Activated CD8-positive, alpha-beta memory T cell treated with anti-CD3 and anti-CD28 coated beads, Interleukin-2, amount 10 ng/mL, durations not matched to agents 7 days and 5 days (primary cell): Measurements from ENCODE around the gene ADH5. TPM values are rescaled to one million over a fixed set of nuclear protein-coding genes. Genes with fewer than 3 reads are reported as not detected.
"Not testable (repeated sequence)": the region's sequence is repeated elsewhere in the genome, so short reads cannot be mapped to it uniquely, and the experiment has no call there.

Source experiments
- ATAC-seq: fragments of 150-1000 bp; cut with Tn5 transposase; one replicate; pipeline ENCODE4 v1.10.0; 2021; ENCODE audit warnings: moderate library complexity
- CTCF ChIA-PET: fragments of 350-600 bp; sonication (Branson Sonifier 250); formaldehyde crosslinking; loops from one replicate; lab custom pipeline; 2021; ENCODE audit warnings: antibody characterized with exemption; lab: Charles Lee
- DNase-seq: peaks from one replicate; pipeline ENCODE4 v3.0.0-alpha.2; 2020
- H3K27ac Mint-ChIP-seq: one replicate; pipeline ENCODE4 v1.8.0; 2021; ENCODE audit warnings: mild to moderate bottlenecking, mixed read lengths
- H3K27me3 Mint-ChIP-seq: one replicate; pipeline ENCODE4 v1.8.0; 2021; ENCODE audit warnings: mixed read lengths
- H3K36me3 Mint-ChIP-seq: one replicate; pipeline ENCODE4 v1.8.0; 2021; ENCODE audit warnings: mild to moderate bottlenecking, mixed read lengths
- H3K4me1 Mint-ChIP-seq: one replicate; pipeline ENCODE4 v1.8.0; 2021; ENCODE audit warnings: mixed read lengths
- H3K4me3 Mint-ChIP-seq: one replicate; pipeline ENCODE4 v1.8.0; 2021; ENCODE audit warnings: mild to moderate bottlenecking, moderate library complexity, mixed read lengths
- H3K9me3 Mint-ChIP-seq: one replicate; pipeline ENCODE4 v1.8.0; 2022; ENCODE audit warnings: low read depth, mixed read lengths
- total RNA-seq, 2 experiments: library from RNA; stranded (reverse); gene quantifications; one replicate each; pipeline ENCODE4 v1.2.3, GENCODE V29; 2021

ADH5 gene
- total RNA-seq, 2 experiments from 2014 or later: 97.4 to 97.8 TPM

DNA sequence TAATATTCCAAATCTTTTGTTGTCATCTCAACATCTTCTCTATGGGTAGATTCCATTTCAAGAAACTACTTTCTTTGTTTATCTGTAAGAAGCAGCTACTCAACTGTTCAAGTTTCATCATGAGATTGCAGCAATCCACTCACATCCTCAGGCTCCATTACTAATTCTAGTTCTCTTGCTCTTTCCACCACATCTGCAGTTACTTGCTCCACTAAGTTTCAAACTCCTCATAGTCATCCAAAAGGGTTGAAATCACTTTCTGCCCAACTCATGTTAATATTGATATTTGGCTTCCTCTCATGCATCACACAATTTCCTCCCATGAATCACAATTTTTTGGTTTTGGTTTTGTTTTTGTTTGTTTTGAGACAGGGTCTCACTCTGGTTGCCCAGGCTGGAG, 35.7 kb downstream of the ADH5 start:
- CTCF ChIA-PET: interaction anchor here (1.2 to 6.8 kb wide), 2 partner anchors 8 to 57 kb away, joined by 3 to 151 read pairs; partner anchors contain the start of gene METAP1
- Mint-ChIP-seq H3K9me3 (no peaks in the 10 kb centered on the region), H3K4me1 (peaks cover 43% of the 10 kb centered on the region), H3K27ac (peak overlapping the region; percentile 73), H3K4me3 (no peak overlapping the region), H3K27me3 (no peaks in the 10 kb centered on the region), H3K36me3 (peaks cover 48% of the 10 kb centered on the region)
- no peak for DNase-seq
- ATAC-seq: peak; percentile 62

DNA sequence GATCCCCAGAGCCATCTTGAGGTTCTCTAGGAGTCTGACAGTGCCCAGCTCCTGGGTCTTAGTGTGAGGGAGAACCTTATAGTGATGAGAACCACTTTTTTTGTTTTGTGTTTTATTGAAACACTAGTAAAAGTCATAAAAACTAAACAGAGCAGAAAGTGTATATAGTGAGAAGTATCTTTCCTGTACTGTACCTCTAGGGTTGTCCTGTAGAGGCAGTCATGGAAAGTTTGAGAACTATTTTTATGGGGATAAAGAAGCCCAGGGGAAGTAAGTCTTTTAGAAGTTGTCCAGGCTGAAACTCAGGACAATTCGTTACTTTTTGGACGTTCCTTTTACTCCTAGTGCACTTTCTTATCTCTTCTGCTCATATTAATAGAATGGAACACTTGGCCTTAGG, 40.9 kb downstream of the ADH5 start:
- ATAC-seq (no peak), DNase-seq (no peak)
- Mint-ChIP-seq H3K27ac (no peak overlapping the region), H3K4me1 (peaks cover 20% of the 10 kb centered on the region), H3K36me3 (peaks cover 62% of the 10 kb centered on the region), H3K9me3 (peaks cover 3% of the 10 kb centered on the region), H3K4me3 (no peak overlapping the region), H3K27me3 (no peaks in the 10 kb centered on the region)
- CTCF ChIA-PET: interaction anchor here (1.5 to 1.9 kb wide), 2 partner anchors 8 to 52 kb away, joined by 5 to 8 read pairs; partner anchors contain the start of gene METAP1

DNA sequence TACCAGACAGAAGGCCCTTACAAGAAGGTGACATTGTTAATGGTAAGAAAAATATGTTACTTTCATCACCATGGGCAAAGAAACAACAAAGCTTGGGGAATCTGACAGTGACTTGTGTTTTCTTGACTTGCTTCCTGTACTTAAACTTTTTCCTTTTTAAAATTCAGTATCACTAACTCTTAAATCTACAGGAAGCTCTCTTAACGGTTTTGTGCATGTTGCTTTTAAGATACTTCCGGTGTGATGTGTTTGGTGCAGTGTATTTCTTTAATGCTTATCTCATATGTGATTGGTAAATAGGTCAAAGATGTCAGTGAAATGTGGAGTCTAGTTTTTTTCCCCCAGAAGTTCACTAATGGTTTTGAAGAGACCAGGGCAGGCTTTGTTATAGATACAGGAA, 45.2 kb downstream of the ADH5 start:
- CTCF ChIA-PET: interaction anchor here (1.2 kb wide), 2 partner anchors 13 to 48 kb away, joined by 6 read pairs; partner anchors contain the start of gene METAP1
- Mint-ChIP-seq H3K27ac (peak overlapping the region; percentile 88), H3K4me1 (peaks cover 15% of the 10 kb centered on the region), H3K27me3 (no peaks in the 10 kb centered on the region), H3K4me3 (no peak overlapping the region), H3K9me3 (peaks cover 3% of the 10 kb centered on the region), H3K36me3 (peaks cover 54% of the 10 kb centered on the region)
- DNase-seq (no peak), ATAC-seq (peak; percentile 74)

DNA sequence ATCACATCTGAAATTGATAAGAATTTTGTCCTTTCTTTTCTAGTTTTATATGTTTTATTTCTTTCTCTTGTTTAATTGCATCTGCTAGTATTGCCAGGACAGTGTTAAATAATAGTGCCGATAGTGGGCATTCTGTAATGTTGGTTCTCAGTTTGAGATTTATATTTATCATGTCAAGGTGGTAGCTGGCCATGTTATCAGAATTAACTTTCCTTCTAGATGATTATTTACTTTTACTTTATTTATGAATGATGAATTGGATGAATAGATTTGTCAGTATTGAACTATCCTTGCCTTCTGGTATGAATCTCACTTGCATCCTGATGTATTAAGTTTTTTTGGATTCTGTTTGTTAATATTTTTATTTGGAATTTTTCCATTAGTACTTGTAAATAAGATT, 50.4 kb downstream of the ADH5 start:
- Mint-ChIP-seq H3K36me3 (peaks cover 58% of the 10 kb centered on the region), H3K27me3 (no peaks in the 10 kb centered on the region), H3K4me1 (peaks cover 10% of the 10 kb centered on the region), H3K27ac (no peak overlapping the region), H3K4me3 (no peak overlapping the region), H3K9me3 (peaks cover 3% of the 10 kb centered on the region)
- no peak for ATAC-seq
- DNase-seq: no peak
- CTCF ChIA-PET: interaction anchor here (1.0 to 1.2 kb wide), 2 partner anchors 18 to 570 kb away, joined by 3 read pairs; no protein-coding TSS in a partner anchor

DNA sequence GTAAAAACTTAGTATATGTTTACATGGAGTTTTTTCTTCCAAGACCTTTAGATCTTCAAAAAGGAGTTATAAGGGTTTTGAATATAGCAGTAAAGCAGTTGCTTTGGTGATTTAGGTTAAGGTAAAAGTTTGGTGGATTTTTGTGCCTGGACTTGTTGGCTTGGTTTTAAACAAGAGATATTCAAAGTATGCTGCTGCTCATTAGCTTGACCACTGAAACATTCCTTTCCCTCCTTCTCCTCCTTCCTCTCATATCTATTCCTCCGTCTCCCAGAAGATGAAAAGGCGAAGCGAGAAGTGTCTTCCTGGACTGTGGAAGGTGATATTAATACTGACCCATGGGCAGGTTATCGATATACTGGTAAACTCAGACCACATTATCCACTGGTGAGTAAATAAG, 54.6 kb downstream of the ADH5 start:
- peaks cover 60% of the 10 kb centered on the region for H3K36me3 Mint-ChIP-seq
- CTCF ChIA-PET: no interaction called here
- DNase-seq (no peak), ATAC-seq (no peak)
- peaks cover 3% of the 10 kb centered on the region for H3K9me3 Mint-ChIP-seq
- H3K4me3 Mint-ChIP-seq: no peak overlapping the region
- H3K27me3 Mint-ChIP-seq: no peaks in the 10 kb centered on the region
- H3K4me1 Mint-ChIP-seq: peaks cover 9% of the 10 kb centered on the region
- H3K27ac Mint-ChIP-seq: no peak overlapping the region

DNA sequence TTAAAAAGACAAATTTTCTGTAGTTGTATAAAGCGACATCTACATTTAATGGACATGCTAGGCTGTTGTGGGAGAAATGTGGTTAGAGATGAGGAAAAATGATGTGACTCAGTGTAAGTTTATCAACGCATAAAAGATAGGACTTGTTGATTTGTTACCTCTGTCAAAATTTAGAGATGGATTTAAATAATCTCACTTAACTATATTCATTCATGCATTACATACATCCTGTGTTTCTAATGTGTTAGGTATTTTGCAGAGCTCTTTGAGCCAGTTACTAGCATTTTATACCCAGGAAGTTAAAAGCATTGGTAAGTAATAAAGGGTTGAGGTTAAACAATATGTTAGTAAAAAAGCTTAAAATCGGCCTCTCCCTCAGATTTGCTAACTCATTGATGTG, 58.7 kb downstream of the ADH5 start:
- Mint-ChIP-seq H3K27ac (no peak overlapping the region), H3K4me1 (peaks cover 10% of the 10 kb centered on the region), H3K9me3 (no peaks in the 10 kb centered on the region), H3K27me3 (no peaks in the 10 kb centered on the region), H3K36me3 (peaks cover 35% of the 10 kb centered on the region), H3K4me3 (no peak overlapping the region)
- CTCF ChIA-PET: interaction anchor here (1.1 to 1.3 kb wide), 3 partner anchors 13 to 36 kb away, joined by 4 read pairs; no protein-coding TSS in a partner anchor
- no peak for DNase-seq
- no peak for ATAC-seq

DNA sequence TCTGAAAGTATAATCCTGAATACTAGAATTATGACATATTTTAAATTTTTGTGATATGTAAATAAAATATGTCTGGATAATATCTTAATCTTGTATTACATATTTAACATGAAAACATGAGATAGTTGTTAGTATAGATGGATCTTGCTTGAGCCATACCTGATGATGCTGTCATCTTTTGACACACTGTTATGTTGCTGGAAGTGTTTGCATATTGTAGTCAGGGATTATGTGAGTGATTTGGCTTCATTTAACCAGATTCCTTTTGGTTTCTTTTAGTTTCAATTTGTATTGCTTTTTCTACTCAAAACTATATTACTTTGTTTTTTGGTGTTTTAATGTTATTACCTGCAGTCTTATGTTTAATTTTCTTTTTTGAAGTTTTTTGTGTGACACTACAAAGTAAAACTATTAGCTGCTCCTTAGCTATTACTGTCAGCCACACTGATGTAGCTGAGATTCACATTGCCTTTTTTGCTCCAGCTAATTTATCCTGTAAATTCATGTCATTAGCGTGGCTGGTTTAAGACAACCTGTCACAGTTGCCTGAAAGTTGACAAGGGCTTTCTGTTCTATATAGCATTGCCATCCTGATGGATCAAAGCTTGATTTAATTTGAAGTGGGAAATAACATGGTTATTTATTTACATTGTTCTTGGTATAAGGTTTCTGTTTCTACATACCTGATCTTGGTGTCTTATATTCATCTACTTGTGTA, 59.4 kb downstream of the ADH5 start:
- ATAC-seq: no peak
- H3K4me1 Mint-ChIP-seq: peaks cover 15% of the 10 kb centered on the region
- no peaks in the 10 kb centered on the region for H3K27me3 Mint-ChIP-seq
- H3K27ac Mint-ChIP-seq: no peak overlapping the region
- peaks cover 32% of the 10 kb centered on the region for H3K36me3 Mint-ChIP-seq
- no peak overlapping the region for H3K4me3 Mint-ChIP-seq
- H3K9me3 Mint-ChIP-seq: no peaks in the 10 kb centered on the region
- CTCF ChIA-PET: interaction anchor here (1.1 to 1.3 kb wide), 3 partner anchors 13 to 35 kb away, joined by 4 read pairs; no protein-coding TSS in a partner anchor
- no peak for DNase-seq

DNA sequence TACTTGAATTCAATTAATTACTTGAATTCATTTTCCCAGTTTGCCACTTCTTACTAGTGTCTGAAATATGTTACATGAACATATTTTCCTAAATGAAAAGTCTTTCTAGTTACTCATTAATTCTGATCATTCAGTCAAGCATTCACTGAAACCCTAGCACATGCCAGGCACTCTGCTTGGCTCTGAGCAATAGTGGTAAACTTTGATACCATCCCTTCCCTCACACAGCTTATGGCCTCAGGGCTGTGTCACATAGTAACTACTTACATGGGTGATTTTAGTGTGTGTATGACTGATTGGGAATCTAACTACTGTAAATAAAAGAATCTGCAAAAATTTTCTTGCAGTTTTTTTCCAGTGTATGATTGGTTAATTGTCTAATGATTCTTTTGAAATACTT, 60.4 kb downstream of the ADH5 start:
- Mint-ChIP-seq H3K27ac (no peak overlapping the region), H3K4me1 (peaks cover 20% of the 10 kb centered on the region)
- CTCF ChIA-PET: no interaction called here

DNA sequence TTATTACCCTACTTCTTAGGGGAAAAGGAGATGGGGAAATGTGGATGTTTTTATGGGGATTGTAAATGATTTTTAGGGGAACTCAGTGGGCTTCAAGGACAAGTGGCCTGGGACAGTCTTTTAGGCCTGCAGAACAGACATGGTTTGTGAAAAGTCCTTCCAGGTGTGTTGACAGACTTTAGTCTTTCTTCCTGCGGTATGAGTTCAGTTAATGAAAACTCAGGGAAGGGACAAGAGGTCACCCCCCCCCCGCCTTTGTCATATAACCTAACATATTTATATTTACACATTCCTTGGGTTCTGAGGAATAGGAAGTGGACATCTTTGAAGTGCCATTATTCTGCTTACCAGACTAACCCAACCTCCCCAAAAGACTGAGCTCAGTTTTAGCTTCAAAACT, 61.3 kb downstream of the ADH5 start:
- H3K27me3 Mint-ChIP-seq: no peaks in the 10 kb centered on the region
- no peak overlapping the region for H3K4me3 Mint-ChIP-seq
- H3K4me1 Mint-ChIP-seq: peaks cover 20% of the 10 kb centered on the region
- peaks cover 27% of the 10 kb centered on the region for H3K36me3 Mint-ChIP-seq
- H3K9me3 Mint-ChIP-seq: no peaks in the 10 kb centered on the region
- no peak for DNase-seq
- H3K27ac Mint-ChIP-seq: no peak overlapping the region
- CTCF ChIA-PET: interaction anchor here (1.7 kb wide), 1 partner anchor 16 kb away, joined by 5 read pairs; no protein-coding TSS in a partner anchor
- ATAC-seq: no peak

More for the DNA sequence above, 60.4 kb downstream of the ADH5 start:
- H3K27me3 Mint-ChIP-seq: no peaks in the 10 kb centered on the region
- H3K9me3 Mint-ChIP-seq: no peaks in the 10 kb centered on the region
- no peak overlapping the region for H3K4me3 Mint-ChIP-seq
- H3K36me3 Mint-ChIP-seq: peaks cover 28% of the 10 kb centered on the region
- DNase-seq: no peak
- ATAC-seq: no peak

DNA sequence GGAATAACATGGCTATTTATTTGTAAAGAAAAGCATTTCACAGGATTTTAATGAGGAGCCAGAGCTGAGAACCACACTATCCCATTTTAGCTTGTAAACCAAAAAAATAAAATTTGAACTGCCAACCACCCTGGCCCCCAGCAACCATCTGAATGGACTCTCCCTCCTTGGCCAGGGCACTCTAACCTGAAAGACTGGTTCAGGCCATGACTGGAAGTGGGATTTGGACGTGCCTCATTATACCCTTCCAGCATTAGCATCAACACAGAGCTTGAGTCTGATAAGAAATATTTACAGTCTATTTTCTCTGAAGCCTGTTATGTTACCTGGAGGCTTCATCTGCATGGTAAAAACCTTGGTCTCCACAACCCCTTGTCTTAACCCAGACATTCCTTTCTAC, 63.1 kb downstream of the ADH5 start:
- H3K4me3 Mint-ChIP-seq: no peak overlapping the region
- peaks cover 10% of the 10 kb centered on the region for H3K9me3 Mint-ChIP-seq
- DNase-seq: no peak
- H3K4me1 Mint-ChIP-seq: peaks cover 20% of the 10 kb centered on the region
- no peaks in the 10 kb centered on the region for H3K27me3 Mint-ChIP-seq
- CTCF ChIA-PET: interaction anchor here (0.7 to 1.5 kb wide), 2 partner anchors 30 kb away, joined by 3 to 6 read pairs; partner anchors contain the start of gene METAP1
- H3K27ac Mint-ChIP-seq: no peak overlapping the region
- peaks cover 36% of the 10 kb centered on the region for H3K36me3 Mint-ChIP-seq
- ATAC-seq: no peak

DNA sequence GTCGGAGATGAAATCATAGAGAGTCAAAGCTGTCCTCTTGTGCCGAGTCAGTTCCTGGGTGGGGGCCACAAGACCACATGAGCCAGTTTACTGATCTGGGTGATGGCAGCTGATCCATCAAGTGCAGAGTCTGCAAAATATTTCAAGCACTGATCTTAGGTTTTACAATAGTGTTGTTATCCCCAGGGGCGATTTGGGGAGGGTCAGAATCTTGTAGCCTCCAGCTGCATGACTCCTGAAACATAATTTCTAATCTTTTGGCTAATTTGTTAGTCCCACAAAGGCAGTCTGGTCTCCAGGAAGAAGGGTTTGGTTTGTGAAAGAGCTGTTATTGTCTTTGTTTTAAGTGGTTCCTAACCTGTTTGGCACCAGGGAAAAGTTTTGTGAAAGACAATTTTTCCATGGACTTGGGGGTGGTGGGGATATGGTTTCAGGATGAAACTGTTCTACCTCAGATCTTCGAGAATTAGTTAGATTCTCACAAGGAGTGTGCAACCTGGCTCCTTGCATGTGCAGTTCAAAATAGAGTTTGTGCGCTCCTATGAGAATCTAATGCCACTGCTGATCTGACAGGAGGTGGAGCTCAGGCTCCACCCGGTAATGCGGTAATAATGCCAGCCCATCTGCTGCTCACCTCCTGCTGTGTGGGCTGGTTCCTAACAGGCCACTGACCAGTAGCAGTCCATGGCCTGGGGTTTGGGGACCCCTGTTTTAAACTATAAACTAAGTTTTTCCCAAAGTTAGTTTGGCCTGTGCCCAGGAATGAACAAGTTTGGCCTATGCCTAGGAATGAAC, 63.9 kb downstream of the ADH5 start:
- peaks cover 37% of the 10 kb centered on the region for H3K36me3 Mint-ChIP-seq
- no peaks in the 10 kb centered on the region for H3K27me3 Mint-ChIP-seq
- peaks cover 19% of the 10 kb centered on the region for H3K4me1 Mint-ChIP-seq
- ATAC-seq (no peak), DNase-seq (no peak)
- no peak overlapping the region for H3K4me3 Mint-ChIP-seq
- peaks cover 11% of the 10 kb centered on the region for H3K9me3 Mint-ChIP-seq
- CTCF ChIA-PET: no interaction called here
- no peak overlapping the region for H3K27ac Mint-ChIP-seq

DNA sequence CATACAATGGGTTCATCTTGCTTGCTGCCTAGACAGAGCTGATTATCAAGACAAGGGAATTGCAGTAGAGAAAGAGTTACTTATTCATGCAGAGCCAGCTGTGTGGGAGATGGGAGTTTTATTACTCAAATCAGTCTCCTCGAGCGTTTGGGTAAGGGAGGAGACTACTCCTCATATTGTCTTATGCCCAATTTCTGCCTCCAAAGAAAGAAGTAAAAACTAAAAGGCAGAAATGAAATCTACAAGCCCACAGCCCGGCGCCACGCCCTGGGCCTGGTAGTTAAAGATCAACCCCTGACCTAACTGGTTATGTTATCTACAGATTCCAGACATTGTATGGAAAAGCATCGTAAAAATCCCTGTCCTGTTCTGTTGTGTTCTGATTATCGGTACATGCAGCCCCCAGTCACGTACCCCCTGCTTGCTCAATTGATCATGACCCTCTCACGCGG, 64.8 kb downstream of the ADH5 start:
- H3K36me3 Mint-ChIP-seq: peaks cover 38% of the 10 kb centered on the region
- DNase-seq, CTCF ChIA-PET, H3K27ac Mint-ChIP-seq, H3K4me3 Mint-ChIP-seq, ATAC-seq, H3K27me3 Mint-ChIP-seq: not testable (repeated sequence)
- H3K4me1 Mint-ChIP-seq: peaks cover 11% of the 10 kb centered on the region
- peaks cover 15% of the 10 kb centered on the region for H3K9me3 Mint-ChIP-seq

DNA sequence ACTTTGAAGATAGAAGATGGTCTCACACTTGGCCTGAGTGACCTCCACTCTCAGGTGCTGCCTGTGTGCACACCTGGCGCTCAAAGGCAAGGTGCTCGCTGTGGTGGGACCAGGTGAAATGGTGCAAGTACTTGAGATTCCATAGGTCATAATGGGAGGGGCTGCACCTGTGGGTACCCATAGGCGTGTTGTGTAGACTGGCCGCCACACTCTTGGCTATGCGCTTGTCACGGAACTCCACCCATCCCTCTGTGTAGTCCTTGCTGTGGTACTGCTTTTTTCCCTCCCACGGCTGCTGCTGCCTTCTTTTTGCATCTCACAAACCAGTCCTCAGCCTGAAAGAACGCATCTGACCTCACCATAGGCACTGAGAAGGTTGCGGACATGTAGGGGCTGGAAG, 66.0 kb downstream of the ADH5 start:
- ATAC-seq (no peak), DNase-seq (no peak)
- Mint-ChIP-seq H3K27ac (no peak overlapping the region), H3K4me3 (no peak overlapping the region), H3K4me1 (peaks cover 11% of the 10 kb centered on the region), H3K9me3 (peaks cover 18% of the 10 kb centered on the region), H3K36me3 (peaks cover 46% of the 10 kb centered on the region), H3K27me3 (no peaks in the 10 kb centered on the region)
- CTCF ChIA-PET: no interaction called here
